NT2/D1 (cell line): ENCODE data around the gene SAC3D1.

Experiments
- SUZ12 ChIP-seq: IDR thresholded peaks from 2 replicates; pipeline ENCODE4 v1.6.1; 2011; ENCODE audit not compliant: insufficient read length, insufficient read depth; ENCODE audit errors: extremely low read depth
- YY1 ChIP-seq: IDR thresholded peaks from 2 replicates; pipeline ENCODE4 v1.6.1; 2011; ENCODE audit not compliant: insufficient read length, insufficient read depth
- ZNF274 ChIP-seq: IDR thresholded peaks from 2 replicates; pipeline ENCODE4 v1.6.1; 2011; ENCODE audit warnings: mild to moderate bottlenecking, low read depth, low read length

DNA sequence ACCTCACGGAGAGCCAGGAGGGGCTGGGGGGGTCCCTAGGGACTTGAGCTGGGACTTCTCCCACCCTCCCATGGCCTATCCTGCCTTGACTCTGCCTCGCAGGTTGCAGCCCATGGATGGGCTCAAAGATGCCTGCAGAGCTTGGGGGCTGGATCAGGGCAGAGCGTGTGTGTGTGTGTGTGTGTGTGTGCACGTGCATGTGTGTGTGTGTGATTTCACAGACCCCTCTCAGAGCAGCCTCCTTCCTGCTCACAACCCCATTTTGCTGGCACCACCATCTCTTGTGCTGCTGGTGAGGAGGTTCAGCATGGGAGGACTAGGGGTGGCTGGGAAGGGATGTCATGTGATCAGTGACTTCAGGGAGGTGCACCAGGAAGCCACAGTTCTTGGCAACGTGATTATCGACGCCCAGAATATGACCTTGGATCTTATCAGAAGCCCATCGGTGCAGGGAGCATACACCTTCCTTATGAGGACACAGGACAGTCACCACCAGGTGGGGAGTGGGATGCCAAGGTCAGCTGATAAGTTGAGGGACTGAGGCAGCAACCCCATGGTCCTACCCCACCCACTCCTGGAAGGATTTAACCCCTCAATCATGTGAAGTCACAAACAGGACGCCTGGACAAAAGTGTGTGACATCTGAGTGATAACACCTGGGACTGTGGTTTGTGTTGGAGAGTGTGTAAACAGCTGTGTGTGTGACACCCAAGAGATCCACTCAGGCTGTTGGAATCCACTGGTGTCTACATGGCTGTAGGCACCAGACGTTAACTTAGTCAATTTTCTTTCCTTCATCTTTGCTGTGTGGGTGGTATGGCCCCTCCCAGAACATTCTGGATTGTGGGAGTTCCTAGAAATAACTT is 19.2 kb downstream of the SAC3D1 start:
- no peak for TF ChIP-seq SUZ12
- no peak for TF ChIP-seq YY1
- no peak for TF ChIP-seq ZNF274
